ENCODE measurements around the gene CIZ1. TPM values are rescaled to one million over a fixed set of nuclear protein-coding genes. Genes with fewer than 3 reads are reported as not detected.
"Not testable (repeated sequence)": the region's sequence is repeated elsewhere in the genome, so short reads cannot be mapped to it uniquely, and the experiment has no call there.

Gene CIZ1, protein sequence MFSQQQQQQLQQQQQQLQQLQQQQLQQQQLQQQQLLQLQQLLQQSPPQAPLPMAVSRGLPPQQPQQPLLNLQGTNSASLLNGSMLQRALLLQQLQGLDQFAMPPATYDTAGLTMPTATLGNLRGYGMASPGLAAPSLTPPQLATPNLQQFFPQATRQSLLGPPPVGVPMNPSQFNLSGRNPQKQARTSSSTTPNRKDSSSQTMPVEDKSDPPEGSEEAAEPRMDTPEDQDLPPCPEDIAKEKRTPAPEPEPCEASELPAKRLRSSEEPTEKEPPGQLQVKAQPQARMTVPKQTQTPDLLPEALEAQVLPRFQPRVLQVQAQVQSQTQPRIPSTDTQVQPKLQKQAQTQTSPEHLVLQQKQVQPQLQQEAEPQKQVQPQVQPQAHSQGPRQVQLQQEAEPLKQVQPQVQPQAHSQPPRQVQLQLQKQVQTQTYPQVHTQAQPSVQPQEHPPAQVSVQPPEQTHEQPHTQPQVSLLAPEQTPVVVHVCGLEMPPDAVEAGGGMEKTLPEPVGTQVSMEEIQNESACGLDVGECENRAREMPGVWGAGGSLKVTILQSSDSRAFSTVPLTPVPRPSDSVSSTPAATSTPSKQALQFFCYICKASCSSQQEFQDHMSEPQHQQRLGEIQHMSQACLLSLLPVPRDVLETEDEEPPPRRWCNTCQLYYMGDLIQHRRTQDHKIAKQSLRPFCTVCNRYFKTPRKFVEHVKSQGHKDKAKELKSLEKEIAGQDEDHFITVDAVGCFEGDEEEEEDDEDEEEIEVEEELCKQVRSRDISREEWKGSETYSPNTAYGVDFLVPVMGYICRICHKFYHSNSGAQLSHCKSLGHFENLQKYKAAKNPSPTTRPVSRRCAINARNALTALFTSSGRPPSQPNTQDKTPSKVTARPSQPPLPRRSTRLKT
- total RNA-seq = 10 to 100 TPM; 79.5 to 82.8 TPM

DNA sequence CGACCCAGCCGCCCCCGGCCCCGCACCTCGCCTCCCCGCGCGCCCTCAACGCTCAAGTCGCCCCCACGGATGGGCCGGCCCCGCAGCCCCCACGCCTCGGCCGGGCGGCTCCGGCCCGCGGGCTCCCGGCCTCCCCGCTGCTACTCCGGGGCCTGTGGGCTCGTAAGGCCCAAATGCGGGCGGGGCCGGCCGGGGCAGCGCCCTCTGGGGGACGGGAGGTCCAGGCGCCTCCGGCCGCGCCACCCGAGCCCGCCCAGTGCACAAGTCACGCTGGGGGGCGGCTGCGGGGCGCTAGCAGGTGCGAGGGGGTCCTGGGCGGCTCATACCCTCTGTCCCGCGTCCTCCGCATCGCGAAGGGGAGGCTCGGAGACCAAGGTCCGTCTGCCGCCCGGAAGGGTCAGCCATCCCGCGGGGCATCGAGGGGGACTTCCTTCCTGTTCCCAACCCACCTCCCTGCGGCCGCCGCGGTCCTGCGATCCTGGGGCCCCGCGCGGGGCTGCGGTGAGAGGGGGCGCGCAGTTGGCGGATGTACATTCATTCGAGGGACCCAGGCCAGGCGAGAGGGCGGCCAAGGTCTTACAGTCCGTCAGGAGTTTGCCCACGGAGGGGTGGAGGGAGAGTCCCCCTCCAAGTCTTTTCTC is at the start of gene CIZ1:
TSS of gene CIZ1 (minus strand) at position 167 of the 641 bp plus-strand sequence. CDS start 715 bp downstream, outside the sequence.
- DNase-seq = peak; percentile 71
- H3K4me1 Mint-ChIP-seq (ENCODE audit: low read depth) = peaks cover 21% of the 10 kb centered on the region
- CTCF ChIA-PET = interaction anchor here (1.0 to 1.6 kb wide), 8 partner anchors 8 to 172 kb away, joined by 3 to 6 read pairs (median 4); no protein-coding TSS in a partner anchor
- no peaks in the 10 kb centered on the region for H3K9me3 Mint-ChIP-seq
- peak within 1 kb of the TSS; percentile 83 for H3K27ac Mint-ChIP-seq
- peaks cover 4% of the 10 kb centered on the region for H3K36me3 Mint-ChIP-seq (ENCODE audit: low read depth)
- H3K27me3 Mint-ChIP-seq (ENCODE audit: low read depth) = no peaks in the 10 kb centered on the region
- H3K4me3 Mint-ChIP-seq = peak within 1 kb of the TSS; percentile 96
- intact Hi-C loops (cut with micrococcal nuclease) = loop anchor here (1.0 to 5.0 kb wide), 6 partner anchors 27 to 265 kb away; partner anchors contain the start of genes BBLN, GOLGA2, ODF2 and SLC27A4

DNA sequence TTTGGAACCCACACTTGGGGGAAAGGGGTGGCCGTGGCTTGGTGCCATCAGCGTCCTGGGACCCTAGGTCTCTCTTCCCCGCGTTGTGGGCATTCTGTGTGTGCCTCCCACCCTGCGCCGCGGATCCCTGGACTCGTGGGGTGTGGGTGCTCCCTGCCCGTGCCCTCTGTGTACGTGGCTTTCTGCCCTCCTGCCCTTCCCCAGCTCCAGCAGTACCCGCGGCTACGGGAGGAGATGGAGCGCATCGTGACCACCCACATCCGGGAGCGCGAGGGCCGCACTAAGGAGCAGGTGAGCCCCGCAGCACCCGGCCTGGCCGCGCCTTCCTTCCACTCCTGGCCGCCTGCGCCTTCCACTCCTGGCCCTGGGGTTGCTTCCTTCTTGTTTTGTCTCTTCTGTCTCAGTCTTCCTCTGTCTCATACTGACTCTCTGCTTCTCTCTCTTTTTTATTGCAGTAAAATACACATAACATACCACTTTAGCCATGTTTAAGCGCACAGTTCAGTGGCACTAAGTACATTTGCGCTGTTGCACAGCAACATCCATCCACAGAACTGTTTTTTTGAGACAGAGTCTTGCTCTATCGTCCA is 42.5 kb upstream of the CIZ1 start:
- no peak for DNase-seq
- Mint-ChIP-seq H3K4me1 (ENCODE audit: low read depth) (no peaks in the 10 kb centered on the region), H3K4me3 (no peak overlapping the region), H3K27me3 (ENCODE audit: low read depth) (no peaks in the 10 kb centered on the region), H3K36me3 (ENCODE audit: low read depth) (no peaks in the 10 kb centered on the region), H3K9me3 (no peaks in the 10 kb centered on the region), H3K27ac (no peak overlapping the region)
- CTCF ChIA-PET = no interaction called here
- intact Hi-C loops (cut with micrococcal nuclease) = no loop called here

DNA sequence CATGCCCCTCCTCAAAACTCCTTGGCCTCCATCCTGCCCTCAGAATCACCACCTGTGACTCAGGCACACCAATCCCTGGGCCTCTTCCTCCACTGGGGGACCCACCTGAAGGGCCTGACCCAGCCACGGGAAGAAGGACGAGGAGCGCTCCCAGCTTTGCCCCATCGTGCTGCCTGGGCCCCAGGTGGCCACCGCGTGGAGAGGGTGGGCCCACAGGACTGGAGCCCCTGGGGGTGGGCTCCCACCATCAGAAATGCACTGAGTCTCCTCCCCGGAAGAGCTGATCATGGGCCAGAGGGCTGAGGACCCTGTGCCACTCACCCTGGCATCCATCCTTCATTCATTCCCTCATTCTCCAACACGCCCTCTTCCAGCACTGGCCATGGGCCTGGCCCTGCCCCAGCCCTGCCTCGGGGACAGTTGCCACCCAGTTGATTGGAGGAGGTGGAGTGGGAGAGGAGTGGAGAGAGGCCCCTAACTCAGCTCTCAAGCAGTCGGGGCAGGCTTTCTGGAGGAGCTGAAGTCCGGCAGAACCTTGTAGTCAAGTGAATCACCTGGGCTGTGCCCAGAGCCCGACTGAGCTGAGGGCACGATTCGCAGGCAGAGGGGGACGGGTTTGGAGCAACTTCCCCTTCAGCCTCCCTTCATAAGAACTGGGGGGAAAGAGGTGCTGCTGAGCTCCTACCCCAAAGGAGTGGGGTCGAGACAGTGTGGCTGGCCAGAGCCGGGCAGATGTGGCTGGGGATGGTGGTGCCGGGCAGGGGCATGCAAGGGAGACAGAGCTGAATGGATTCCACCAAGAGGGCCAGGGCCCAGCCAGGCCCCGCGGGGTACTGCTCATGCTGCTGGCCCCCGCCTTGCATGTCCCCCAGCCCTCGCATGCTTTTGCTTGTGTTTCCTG is 41.4 kb upstream of the CIZ1 start:
- H3K27me3 Mint-ChIP-seq (ENCODE audit: low read depth) = no peaks in the 10 kb centered on the region
- no peaks in the 10 kb centered on the region for H3K4me1 Mint-ChIP-seq (ENCODE audit: low read depth)
- DNase-seq = no peak
- intact Hi-C loops (cut with micrococcal nuclease) = no loop called here
- no peaks in the 10 kb centered on the region for H3K9me3 Mint-ChIP-seq
- H3K27ac Mint-ChIP-seq = no peak overlapping the region
- no peaks in the 10 kb centered on the region for H3K36me3 Mint-ChIP-seq (ENCODE audit: low read depth)
- CTCF ChIA-PET = no interaction called here
- H3K4me3 Mint-ChIP-seq = no peak overlapping the region

DNA sequence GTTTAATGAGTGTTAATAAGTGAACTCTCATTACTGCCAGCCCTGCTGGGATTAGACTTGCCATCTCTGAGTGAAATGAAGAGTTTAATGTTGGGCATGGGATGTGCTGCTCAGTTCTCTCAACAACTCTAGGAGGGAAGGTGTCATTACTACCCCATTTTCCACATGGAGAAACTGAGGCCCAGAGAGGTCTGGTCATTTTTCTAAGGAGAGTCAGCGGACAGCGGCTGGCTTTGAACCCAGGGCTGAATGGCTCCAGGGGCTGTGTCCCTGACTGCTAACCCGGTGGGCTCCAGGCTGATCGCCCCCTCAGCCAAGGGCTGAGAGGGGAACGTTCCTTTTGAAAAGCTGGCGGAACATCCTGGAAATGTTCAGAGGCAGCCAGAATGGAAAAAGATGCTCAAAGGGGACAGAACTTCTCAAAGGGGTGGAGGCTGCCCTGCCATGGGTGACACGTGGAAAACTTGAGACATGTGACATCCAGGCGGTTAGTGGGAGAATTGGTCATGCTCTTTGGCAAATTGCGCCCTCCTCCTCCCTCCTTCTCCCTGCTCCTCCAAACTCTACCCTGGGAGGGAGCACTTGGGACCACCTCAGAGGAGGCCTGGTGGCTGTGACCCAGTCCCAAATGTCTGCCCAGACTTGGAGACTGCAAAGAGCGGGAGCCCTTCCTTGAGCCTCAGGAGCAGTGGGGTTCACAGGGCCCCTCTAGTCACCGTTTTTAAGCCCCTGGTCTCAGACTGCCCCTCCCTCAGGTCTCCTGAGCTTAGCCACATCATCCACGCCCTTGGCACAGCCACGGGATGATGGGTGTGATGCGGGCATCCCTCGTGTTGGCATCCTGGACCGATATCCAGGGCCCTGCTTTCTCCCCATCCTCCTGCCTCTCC is 40.5 kb upstream of the CIZ1 start:
- H3K27ac Mint-ChIP-seq = no peak overlapping the region
- CTCF ChIA-PET = no interaction called here
- H3K9me3 Mint-ChIP-seq = no peaks in the 10 kb centered on the region
- intact Hi-C loops (cut with micrococcal nuclease) = no loop called here
- H3K27me3 Mint-ChIP-seq (ENCODE audit: low read depth) = no peaks in the 10 kb centered on the region
- no peak overlapping the region for H3K4me3 Mint-ChIP-seq
- H3K4me1 Mint-ChIP-seq (ENCODE audit: low read depth) = no peaks in the 10 kb centered on the region
- H3K36me3 Mint-ChIP-seq (ENCODE audit: low read depth) = no peaks in the 10 kb centered on the region
- no peak for DNase-seq

DNA sequence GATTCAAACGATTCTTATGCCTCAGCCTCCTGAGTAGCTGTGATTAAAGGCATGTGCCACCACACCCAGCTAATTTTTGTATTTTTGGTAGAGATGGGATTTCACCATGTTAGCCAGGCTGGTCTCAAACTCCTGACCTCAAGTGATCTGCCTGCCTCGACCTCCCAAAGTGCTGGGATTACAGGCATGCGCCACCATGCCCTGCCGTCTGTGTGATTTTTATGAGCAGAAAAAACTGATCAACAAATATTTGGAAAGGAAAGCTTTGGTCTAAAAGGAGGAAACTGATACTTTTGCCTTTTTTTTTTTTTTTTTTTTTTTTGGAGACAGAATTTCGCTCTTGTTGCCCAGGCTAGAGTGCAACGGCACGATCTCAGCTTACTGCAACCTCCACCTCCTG is 39.5 kb upstream of the CIZ1 start:
- H3K27ac Mint-ChIP-seq; H3K27me3 Mint-ChIP-seq (ENCODE audit: low read depth); DNase-seq; H3K36me3 Mint-ChIP-seq (ENCODE audit: low read depth); CTCF ChIA-PET; H3K9me3 Mint-ChIP-seq; H3K4me1 Mint-ChIP-seq (ENCODE audit: low read depth); intact Hi-C loops (cut with micrococcal nuclease); H3K4me3 Mint-ChIP-seq: not testable (repeated sequence)

DNA sequence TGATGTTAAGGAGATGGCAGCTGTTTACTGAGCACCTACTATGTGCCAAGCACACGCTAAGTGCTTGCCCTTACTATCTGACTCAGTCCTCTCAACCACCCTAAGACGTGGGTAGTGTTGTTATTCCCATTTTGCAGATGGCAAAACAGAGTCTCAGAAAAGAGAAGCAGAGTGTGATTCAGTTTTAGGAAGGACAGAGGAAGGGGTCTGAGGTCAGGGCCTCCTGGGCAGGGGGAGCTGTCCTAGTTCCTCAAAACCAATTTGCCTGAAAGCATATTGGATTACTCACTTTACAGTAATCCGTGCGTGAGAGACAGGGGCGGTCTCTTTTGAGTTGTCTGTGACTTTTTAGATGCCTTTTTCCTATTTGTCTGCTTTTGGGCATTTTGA is 35.0 kb upstream of the CIZ1 start:
- H3K4me1 Mint-ChIP-seq (ENCODE audit: low read depth) = no peaks in the 10 kb centered on the region
- no peak overlapping the region for H3K4me3 Mint-ChIP-seq
- H3K9me3 Mint-ChIP-seq = no peaks in the 10 kb centered on the region
- CTCF ChIA-PET = no interaction called here
- DNase-seq = no peak
- no peak overlapping the region for H3K27ac Mint-ChIP-seq
- intact Hi-C loops (cut with micrococcal nuclease) = no loop called here
- H3K27me3 Mint-ChIP-seq (ENCODE audit: low read depth) = no peaks in the 10 kb centered on the region
- H3K36me3 Mint-ChIP-seq (ENCODE audit: low read depth) = no peaks in the 10 kb centered on the region

DNA sequence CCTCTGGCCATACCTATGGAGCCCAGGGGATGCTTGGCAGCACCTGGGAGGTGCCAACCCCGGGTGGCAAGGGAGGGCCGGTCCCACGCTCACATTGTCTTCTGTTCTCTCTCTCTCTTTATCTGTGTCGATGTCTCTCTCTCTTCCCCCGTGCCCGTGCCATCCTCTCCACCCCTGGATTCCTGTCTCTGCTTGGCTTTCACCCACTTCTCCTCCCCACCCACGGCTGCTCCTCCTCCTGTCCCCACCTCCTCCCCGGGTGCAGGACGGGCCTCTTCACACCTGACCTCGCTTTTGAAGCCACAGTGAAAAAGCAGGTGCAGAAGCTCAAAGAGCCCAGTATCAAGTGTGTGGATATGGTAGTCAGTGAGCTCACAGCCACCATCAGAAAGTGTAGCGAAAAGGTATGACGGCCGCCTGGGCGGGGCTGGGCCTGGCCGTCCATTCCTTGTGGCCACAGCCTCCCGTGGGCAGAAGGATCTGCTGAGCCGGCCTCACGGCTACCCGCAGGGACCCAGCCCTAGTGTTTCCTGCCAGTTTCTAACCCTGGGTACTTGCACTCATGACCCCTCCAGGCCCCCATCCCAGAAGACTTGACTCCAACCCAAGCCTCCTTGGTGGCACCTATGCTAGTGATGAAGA is 34.5 kb upstream of the CIZ1 start:
- intact Hi-C loops (cut with micrococcal nuclease) = no loop called here
- H3K4me1 Mint-ChIP-seq (ENCODE audit: low read depth) = no peaks in the 10 kb centered on the region
- H3K27me3 Mint-ChIP-seq (ENCODE audit: low read depth) = no peaks in the 10 kb centered on the region
- CTCF ChIA-PET = no interaction called here
- no peak for DNase-seq
- no peaks in the 10 kb centered on the region for H3K36me3 Mint-ChIP-seq (ENCODE audit: low read depth)
- no peak overlapping the region for H3K4me3 Mint-ChIP-seq
- H3K27ac Mint-ChIP-seq = no peak overlapping the region
- no peaks in the 10 kb centered on the region for H3K9me3 Mint-ChIP-seq

DNA sequence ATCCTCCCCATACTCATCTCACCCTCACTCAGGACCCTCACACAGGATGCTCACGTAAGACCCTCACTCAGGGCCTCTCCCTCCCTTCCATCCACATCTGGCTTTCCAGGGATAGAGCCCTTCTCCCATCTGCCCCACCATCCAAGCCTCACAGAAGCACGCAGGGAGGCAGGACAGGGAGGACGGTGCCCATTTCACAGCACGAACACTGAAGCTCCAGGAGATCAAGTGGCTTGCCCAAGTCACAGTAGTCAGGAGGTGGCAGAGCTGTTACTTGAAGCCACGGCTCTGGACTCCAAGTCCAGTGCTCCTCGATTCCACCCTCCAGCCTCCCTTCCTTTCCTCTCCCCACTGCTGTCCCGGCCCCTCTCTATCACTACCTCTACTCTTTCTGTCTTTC is 33.5 kb upstream of the CIZ1 start:
- Mint-ChIP-seq H3K36me3 (ENCODE audit: low read depth) (no peaks in the 10 kb centered on the region), H3K4me1 (ENCODE audit: low read depth) (no peaks in the 10 kb centered on the region), H3K9me3 (no peaks in the 10 kb centered on the region), H3K4me3 (no peak overlapping the region), H3K27ac (no peak overlapping the region), H3K27me3 (ENCODE audit: low read depth) (no peaks in the 10 kb centered on the region)
- intact Hi-C loops (cut with micrococcal nuclease) = no loop called here
- no peak for DNase-seq
- CTCF ChIA-PET = no interaction called here

DNA sequence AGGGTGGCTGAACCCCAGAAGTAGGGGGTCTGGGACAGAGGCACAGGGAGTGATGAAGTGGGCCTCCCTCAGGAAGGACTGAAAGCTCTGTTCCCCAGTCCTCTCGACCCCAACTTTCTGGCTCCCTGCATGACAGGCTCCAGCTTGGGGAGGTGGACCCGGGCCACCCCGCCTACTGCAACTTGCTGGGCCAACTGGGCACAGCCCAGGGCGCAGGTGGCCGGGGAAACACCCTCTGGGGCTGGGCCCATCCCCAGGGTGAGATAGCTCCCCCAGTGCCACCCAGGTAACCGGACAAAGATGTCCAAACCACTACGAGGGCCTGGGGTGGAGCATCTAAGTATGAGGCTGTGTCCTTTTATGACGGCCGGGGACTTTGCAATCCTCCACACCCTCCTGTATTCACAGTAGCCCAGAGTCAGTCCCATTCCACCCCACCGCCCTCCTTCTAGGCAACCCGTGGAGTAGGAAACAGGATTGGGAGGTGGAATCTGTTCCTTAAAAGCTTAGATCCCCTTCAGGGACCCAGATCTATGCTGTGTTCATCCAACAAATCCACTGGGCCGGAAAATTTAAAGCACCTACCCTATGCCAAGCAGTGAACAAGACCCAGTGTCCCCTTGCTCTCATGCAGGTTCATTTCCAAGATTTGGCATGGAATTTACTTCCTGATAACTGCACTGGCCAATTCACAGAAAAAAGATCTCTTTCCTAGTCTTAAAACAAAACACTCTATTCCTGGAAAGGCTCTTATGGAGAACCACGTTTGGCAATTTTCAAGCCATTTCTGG is 31.7 kb upstream of the CIZ1 start:
- peaks cover 10% of the 10 kb centered on the region for H3K4me1 Mint-ChIP-seq (ENCODE audit: low read depth)
- no peak overlapping the region for H3K4me3 Mint-ChIP-seq
- no peaks in the 10 kb centered on the region for H3K9me3 Mint-ChIP-seq
- DNase-seq = no peak
- no peaks in the 10 kb centered on the region for H3K36me3 Mint-ChIP-seq (ENCODE audit: low read depth)
- intact Hi-C loops (cut with micrococcal nuclease) = no loop called here
- CTCF ChIA-PET = no interaction called here
- H3K27me3 Mint-ChIP-seq (ENCODE audit: low read depth) = no peaks in the 10 kb centered on the region
- no peak overlapping the region for H3K27ac Mint-ChIP-seq

DNA sequence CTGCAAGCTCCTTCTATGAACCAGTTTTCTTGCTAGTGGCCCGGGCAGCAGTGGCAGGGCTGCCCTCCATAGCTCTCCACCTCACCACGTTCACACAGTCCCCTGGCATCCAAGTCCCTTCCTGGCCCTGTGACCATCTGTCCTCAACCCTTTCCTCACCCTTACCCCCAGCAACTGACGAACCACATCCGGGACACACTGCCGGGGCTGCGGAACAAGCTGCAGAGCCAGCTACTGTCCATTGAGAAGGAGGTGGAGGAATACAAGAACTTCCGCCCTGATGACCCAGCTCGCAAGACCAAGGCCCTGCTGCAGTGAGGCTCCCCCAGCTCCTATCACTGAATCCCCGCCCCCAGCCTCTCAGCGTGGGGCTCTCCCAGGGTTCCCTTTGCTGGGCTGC is 30.7 kb upstream of the CIZ1 start:
- no peak overlapping the region for H3K4me3 Mint-ChIP-seq
- H3K27ac Mint-ChIP-seq = no peak overlapping the region
- CTCF ChIA-PET = no interaction called here
- no peaks in the 10 kb centered on the region for H3K36me3 Mint-ChIP-seq (ENCODE audit: low read depth)
- no peak for DNase-seq
- intact Hi-C loops (cut with micrococcal nuclease) = no loop called here
- H3K4me1 Mint-ChIP-seq (ENCODE audit: low read depth) = peaks cover 13% of the 10 kb centered on the region
- no peaks in the 10 kb centered on the region for H3K9me3 Mint-ChIP-seq
- H3K27me3 Mint-ChIP-seq (ENCODE audit: low read depth) = no peaks in the 10 kb centered on the region

Measured in activated naive CD4-positive, alpha-beta T cell treated with anti-CD3 and anti-CD28 coated beads for 36 hours (primary cell).